Esophagus squamous epithelium (tissue), 4 donors: Measurements from ENCODE around the gene FBRS.

ENCODE experiments used
- CTCF ChIP-seq, 6 experiments: fragments of 450-650 bp in 4 of 6; fragments of 200-600 bp in 2 of 6; sonication (generic) in 2 of 6; IDR thresholded peaks; one replicate each; pipeline ENCODE4 v1.5.1; 2016 to 2019; ENCODE audit warnings: antibody characterized with exemption in 6 of 6, mild to moderate bottlenecking in 4 of 6, moderate library complexity in 4 of 6
- POLR2A ChIP-seq, 4 donors: fragments of 450-650 bp; IDR thresholded peaks; one replicate each; pipeline ENCODE4 v1.6.1; 2017; ENCODE audit warnings: antibody characterized with exemption in 4 of 4, mild to moderate bottlenecking in 4 of 4, moderate library complexity in 3 of 4

GRCh38 chr16:30664616-30665109 is 6.4 kb downstream of the FBRS start:
- no peak for TF ChIP-seq CTCF (IDR thresholded peaks at IDR 0.05)
- no peak for TF ChIP-seq POLR2A (IDR thresholded peaks at IDR 0.05)
